A549 treated with CORT108297 at 1 μM for 4 hours (cell line): ENCODE results near the gene TXN2. TPM values are rescaled to one million over a fixed set of nuclear protein-coding genes. Genes with fewer than 3 reads are reported as not detected.

Experiments
- total RNA-seq: library from RNA; stranded (reverse); fragments of 200-300 nt; extraction: Qiagen RNA extraction; gene quantifications from 5 replicates; pipeline ENCODE4 v1.2.3, GENCODE V29; 2022

Gene TXN2, protein sequence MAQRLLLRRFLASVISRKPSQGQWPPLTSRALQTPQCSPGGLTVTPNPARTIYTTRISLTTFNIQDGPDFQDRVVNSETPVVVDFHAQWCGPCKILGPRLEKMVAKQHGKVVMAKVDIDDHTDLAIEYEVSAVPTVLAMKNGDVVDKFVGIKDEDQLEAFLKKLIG
- total RNA-seq = 63.1 to 72.9 TPM (median 72.3 TPM) in 5 replicates

GRCh38 chr22:36481393-36482168 is at the start of gene TXN2:
Gene TXN2, minus strand, starts transcription at chr22:36481640. Its CDS starts 803 bp downstream, at chr22:36480837.

GRCh38 chr22:36528795-36529751 is 47.6 kb upstream of the TXN2 start, which contains the start of gene EIF3D:
Gene EIF3D, minus strand, starts transcription at chr22:36529166. Its CDS starts 3,045 bp downstream, at chr22:36526121.

GRCh38 chr22:36506637-36507517 is 25.4 kb upstream of the TXN2 start, which contains the start of gene FOXRED2:
Gene FOXRED2, minus strand, starts transcription at chr22:36507040. Its CDS starts 618 bp downstream, at chr22:36506422.

Other genes with a start within 250 kb of the TXN2 start
- 31.0 to 42.8 TPM (median 37.3 TPM) in 5 replicates for gene APOL2, start 242.1 kb downstream of the TXN2 start, total RNA-seq
- gene APOL1, start 228.5 kb downstream of the TXN2 start, total RNA-seq = 9.3 to 14.1 TPM (median 11.5 TPM) in 5 replicates
- 159 to 193 TPM (median 175 TPM) in 5 replicates for gene MYH9, start 93.7 kb downstream of the TXN2 start, total RNA-seq
- gene FOXRED2, start 25.4 kb upstream of the TXN2 start, total RNA-seq = 11.2 to 17.3 TPM (median 16.4 TPM) in 5 replicates
- 155 to 212 TPM (median 161 TPM) in 5 replicates for gene EIF3D, start 47.5 kb upstream of the TXN2 start, total RNA-seq
- gene CACNG2, start 222.1 kb upstream of the TXN2 start, total RNA-seq = not detected in 5 replicates